Activated naive CD4-positive, alpha-beta T cell treated with Interleukin-2 at 50 U/mL for 16 hours (primary cell): ENCODE data around the gene KRT26.
A peak's percentile ranks its signal among the peaks of the same experiment; 100 is the strongest.
"Not testable (repeated sequence)": the region's sequence is repeated elsewhere in the genome, so short reads cannot be mapped to it uniquely, and the experiment has no call there.

Source experiments
- DNase-seq: peaks from one replicate; pipeline ENCODE4 v3.0.0-alpha.2; 2020

KRT26 gene, protein sequence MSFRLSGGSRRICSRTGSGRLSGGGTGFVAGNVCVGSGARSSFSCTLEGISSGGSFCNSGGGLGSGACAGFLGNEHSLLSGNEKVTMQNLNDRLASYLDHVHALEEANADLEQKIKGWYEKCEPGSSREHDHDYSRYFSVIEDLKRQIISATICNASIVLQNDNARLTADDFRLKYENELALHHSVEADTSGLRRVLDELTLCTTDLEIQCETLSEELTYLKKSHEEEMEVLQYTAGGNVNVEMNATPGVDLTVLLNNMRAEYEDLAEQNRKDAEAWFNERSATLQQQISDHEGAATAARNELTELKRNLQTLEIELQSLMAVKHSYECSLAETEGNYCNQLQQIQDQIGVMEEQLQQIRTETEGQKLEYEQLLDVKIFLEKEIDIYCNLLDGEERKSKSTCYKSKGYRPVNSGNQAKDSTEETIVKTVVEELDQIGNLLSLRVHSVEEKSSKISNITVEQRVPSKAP

GRCh38 chr17:40772101-40772500 is at the start of gene KRT26:
Gene KRT26 (minus strand): TSS chr17:40772201. CDS start chr17:40772113, 88 bp downstream.
- DNase-seq: no peak

DNA sequence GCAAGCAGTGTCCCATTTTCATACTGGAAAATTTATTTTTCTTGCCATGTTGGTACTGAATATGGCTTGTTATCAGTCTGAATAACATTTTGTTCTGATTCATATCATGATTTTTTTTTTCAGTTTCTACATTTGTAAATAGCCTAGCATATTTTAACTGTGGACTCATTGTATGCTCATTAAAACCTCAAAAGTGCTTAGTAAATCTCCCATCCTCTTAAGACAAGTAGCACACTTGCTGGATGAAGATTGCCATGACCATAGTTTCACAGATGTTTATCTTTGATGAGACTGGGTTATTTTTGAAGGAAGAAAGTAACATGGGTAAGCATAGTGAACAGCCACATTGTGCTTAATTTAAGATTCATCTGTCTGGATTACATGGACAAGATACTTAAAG is 49.5 kb upstream of the KRT26 start:
- no peak for DNase-seq

- no peak for DNase-seq
These were observed 48.3 kb upstream of the KRT26 start for GRCh38 chr17:40820228-40820838.

GRCh38 chr17:40819528-40820125 is 47.6 kb upstream of the KRT26 start:
- DNase-seq: no peak

GRCh38 chr17:40818733-40819527 is 46.9 kb upstream of the KRT26 start:
- peak; percentile 88 for DNase-seq

DNA sequence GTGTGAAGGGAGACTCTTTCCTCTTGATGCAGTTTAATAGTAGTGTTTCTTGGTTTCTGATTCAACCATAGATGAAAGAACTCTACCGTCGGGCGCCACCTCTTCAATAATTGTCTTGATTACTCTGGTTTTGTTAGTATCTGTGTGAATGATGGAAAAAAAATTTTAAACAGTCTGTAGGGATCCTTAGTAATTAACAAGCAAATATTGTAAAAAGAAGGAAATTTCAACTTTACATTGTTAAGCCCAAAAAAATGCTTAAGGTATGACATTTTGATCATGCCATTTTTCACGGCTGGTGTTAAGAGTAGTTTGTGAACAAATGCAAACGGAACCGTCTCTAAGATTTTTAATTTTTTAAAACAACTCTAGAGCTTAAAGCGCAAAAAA is 46.3 kb upstream of the KRT26 start:
- no peak for DNase-seq

- DNase-seq: no peak
These were observed 45.2 kb upstream of the KRT26 start for GRCh38 chr17:40817103-40817682.

DNA sequence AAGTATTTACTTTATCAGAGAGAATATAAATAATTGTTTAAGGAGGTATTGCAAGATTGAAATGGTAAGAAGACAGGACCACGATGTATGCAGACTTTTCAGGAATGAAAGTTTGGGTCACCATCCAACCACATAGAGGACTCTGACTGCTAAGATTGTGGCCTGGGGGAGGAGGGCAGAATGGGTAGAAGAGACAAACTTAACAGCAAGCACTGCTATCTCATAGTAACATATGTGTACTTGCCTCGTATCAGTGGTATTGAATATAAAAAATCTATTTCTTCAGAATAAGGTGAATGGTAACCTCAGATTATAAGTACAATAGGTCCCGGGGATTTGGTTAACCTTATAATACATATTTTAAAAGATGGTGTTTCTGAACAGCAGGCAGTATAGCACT is 44.6 kb upstream of the KRT26 start:
- DNase-seq: no peak

DNA sequence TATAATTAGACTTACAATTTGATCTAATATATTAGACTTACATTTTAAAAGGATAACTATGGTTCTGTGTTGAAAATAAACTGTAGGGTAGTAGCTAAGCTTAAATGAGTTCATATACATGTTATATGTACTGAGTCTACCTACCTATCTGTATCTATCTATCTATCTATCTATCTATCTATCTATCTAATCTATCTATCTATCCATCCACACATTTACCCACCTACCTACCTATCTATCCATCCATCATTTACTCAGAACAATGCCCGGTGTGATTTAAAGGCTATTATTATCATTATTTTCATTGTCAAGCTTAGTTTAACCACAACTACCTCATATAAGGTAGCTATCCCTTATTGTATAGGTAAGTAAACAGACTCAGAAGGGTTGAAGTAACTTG is 43.4 kb upstream of the KRT26 start:
- DNase-seq: no peak

- DNase-seq: not testable (repeated sequence)
These were observed 42.7 kb upstream of the KRT26 start for GRCh38 chr17:40814657-40815056.

GRCh38 chr17:40813804-40814203 is 41.8 kb upstream of the KRT26 start:
- DNase-seq: no peak

DNA sequence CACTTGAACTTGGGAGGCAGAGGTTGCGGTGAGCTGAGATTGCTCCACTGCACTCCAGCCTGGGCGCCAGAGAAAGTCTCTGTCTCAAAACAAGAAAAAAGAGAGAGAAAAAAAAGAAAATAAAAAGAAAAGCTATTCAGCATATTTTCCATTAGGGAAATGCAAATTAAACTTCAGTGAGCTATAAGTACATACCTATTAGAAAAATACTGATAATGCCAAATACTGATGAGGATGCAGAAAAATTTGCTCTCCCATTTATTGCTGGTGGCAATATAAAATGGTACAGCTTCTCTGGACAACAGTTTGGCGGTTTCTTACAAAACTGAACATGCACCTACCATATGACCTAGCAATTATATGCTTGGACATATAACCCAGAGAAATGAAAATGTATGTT is 40.6 kb upstream of the KRT26 start:
- no peak for DNase-seq

DNA sequence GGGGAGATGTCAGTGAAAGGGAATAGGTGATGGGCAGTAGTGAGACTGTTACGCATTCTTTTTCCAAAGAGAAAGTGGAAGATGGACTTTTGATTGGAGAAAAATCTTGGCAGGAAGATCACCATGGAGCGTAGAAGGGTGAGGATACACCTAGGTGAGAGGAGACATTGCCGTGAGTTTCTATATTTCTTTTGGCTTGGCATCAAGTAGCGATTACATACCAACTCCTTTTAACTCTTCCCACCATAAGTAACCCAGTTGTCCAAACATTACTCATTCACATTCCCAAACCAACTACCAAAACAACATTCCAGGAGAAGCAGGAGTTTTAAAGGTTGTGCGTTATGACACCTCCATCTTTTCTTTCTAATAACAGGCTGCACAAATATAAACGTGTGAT is 38.5 kb upstream of the KRT26 start:
- no peak for DNase-seq

DNA sequence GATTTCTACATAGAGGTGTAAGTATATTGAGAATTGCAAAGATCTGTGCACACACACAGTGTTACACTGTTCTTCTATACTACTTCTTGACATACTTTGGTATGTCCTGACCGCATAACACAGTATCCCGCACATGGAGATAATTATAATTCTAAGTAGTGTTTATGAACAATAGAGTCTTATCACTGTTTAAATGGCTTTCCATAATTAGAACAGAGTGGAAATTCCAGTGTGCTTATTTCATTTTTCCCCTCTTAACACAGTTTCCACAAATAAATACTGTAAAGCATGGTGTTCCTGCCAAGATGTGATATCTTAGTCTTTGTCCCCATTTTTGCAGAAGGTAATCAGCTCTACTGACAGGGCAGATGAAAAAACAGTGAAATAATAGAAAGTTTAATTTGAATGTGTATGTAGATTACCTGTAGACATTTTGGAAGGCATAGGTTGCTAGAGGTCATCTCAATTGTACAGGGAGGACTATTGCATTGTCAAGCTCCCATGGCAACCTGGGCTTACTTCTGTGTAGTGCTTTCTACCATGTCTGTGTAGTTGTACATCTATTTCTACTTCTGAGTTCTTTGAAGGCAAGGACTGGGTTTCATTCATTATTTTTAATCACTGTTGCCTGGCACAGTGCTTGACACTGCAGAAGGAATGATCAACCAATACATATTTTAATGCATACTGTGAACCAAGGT is 37.9 kb upstream of the KRT26 start:
- DNase-seq: no peak

GRCh38 chr17:40806131-40806530 is 34.1 kb upstream of the KRT26 start:
- DNase-seq: no peak

DNA sequence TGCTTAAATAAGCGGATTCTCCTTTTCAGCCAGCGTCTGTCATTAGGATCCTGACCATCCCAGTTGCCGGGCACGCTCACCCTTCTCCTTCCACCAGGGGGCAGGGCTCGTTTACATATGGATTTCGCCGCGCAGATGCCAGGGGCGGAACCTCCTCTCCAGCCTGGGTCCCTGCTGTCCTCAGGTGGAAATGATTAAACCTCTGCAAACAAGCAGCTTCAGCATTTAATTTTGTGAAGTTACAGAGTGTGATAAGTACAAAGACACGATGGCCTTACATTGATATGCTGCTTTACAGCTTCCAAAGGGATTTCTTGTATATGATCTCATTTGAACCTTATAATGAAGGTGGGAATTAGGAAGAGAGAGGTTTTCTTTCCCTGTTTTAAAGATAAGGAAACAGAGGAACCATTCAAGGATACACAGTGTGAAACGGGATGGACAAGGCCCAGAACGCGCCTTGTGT is 31.6 kb upstream of the KRT26 start:
- DNase-seq: peak; percentile 78

DNA sequence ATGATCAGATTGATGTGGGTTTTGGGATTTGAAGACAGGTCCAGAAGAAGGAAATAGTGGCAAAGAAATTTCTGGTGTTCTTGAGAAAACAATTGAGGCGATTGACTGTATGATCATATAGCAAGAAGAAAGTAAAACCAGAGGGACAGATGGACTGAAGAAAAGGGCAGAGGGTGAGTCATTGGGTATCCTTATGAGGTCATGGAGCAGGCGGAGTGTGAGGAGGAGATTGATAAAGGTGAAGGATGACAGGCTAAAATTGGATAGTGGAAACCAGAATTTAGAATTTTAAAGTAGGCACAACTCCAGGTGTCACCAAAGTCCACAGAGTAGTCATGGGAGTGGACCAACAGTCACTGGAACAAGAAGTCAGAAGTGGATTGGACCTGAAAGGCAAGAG is 29.2 kb upstream of the KRT26 start:
- no peak for DNase-seq

DNA sequence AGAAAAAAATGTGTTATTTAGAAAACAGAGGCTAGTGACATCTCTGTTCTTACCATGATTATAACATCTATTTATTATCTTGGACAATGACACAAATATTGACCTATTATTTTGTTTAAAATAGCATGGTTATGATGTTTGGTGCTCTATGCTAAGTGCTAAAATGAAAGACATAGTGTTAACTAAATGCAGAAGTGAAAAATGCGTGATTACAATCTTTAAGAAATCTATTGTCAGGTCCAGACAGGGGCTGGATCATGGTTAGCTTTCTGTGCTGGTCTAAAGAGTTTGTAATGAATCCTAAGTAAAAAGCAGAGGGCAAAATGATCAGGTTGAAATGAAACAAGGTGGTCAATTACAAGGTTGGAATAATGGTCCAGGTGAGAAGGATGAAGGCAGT is 28.4 kb upstream of the KRT26 start:
- DNase-seq: no peak

GRCh38 chr17:40799859-40800258 is 27.9 kb upstream of the KRT26 start, which contains the start of gene KRT28:
Gene KRT28 (minus strand): TSS chr17:40799959. CDS start chr17:40799893, 66 bp downstream.
- DNase-seq: no peak

- no peak for DNase-seq
These were observed 24.8 kb upstream of the KRT26 start for GRCh38 chr17:40796846-40797245.

DNA sequence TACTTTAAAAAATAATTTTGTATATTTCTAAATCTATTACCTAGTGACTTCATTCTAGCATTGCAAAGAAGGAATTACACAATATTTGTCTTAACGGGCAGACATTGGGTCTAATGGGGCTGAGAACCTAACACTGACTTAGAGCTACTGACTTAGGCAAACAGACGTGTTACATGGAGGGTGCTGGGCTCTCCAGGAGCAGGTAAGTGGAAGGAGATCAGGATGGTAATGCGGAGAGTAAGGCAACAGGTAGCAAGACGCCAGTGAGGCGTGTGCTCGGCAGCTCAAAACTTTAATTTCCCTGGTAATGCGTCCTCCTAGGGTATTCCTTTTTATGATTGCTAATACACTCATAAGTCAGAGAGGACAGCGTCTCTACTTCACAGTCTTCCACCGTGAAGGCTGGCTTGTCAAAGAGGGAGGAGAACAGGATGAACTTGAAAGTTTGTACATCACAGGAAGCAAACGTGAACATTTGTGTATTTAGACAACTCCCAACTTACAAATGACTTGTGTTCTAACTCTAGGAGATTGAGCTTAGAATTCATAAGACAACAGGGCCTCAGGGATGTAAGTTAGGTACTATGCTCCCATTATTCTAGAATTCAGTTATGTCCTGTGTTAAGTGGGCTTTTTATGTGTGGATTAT is 23.1 kb upstream of the KRT26 start:
- no peak for DNase-seq
